ENCODE measurements around the gene PAAF1.

PAAF1 gene

DNA sequence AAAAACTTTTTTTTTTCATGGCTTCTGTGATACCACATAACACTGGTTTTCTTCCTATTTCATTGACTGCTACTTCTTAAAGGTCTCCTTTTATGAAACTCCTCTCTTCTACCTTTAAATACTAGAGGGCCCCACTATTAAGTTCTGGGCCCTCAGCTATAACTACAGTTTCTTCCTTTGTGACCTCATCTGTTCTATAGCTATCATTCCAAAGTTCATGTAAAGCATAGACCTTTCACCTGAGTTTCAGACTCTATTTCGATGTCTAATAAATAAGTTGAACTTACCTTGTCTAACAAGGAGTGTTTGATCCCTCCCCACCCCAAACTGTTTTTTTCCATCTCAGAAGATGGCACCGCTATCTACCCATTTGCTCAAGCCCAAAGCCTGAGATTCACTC, 35.2 kb downstream of the PAAF1 start:
- DNase-seq (ENCODE audit: low spot score) (no peak), ATAC-seq (ENCODE audit: low read depth) (no peak)
- Histone ChIP-seq H3K9me3 (ENCODE audit: severe bottlenecking) (no peaks in the 10 kb centered on the region), H3K4me1 (ENCODE audit: insufficient read depth, poor library complexity, severe bottlenecking) (no peaks in the 10 kb centered on the region), H3K27me3 (ENCODE audit: insufficient read depth, poor library complexity, severe bottlenecking) (no peaks in the 10 kb centered on the region), H3K27ac (ENCODE audit: poor library complexity, severe bottlenecking) (no peak overlapping the region), H3K36me3 (ENCODE audit: low read depth) (peaks cover 67% of the 10 kb centered on the region), H3K4me3 (ENCODE audit: severe bottlenecking) (no peak overlapping the region)
- TF ChIP-seq, protein P1, sequence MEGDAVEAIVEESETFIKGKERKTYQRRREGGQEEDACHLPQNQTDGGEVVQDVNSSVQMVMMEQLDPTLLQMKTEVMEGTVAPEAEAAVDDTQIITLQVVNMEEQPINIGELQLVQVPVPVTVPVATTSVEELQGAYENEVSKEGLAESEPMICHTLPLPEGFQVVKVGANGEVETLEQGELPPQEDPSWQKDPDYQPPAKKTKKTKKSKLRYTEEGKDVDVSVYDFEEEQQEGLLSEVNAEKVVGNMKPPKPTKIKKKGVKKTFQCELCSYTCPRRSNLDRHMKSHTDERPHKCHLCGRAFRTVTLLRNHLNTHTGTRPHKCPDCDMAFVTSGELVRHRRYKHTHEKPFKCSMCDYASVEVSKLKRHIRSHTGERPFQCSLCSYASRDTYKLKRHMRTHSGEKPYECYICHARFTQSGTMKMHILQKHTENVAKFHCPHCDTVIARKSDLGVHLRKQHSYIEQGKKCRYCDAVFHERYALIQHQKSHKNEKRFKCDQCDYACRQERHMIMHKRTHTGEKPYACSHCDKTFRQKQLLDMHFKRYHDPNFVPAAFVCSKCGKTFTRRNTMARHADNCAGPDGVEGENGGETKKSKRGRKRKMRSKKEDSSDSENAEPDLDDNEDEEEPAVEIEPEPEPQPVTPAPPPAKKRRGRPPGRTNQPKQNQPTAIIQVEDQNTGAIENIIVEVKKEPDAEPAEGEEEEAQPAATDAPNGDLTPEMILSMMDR (IDR thresholded peaks at IDR 0.05; ENCODE audit: poor library complexity, severe bottlenecking) = no peak

GRCh38 chr11:73913472-73913871, 36.7 kb downstream of the PAAF1 start:
- Histone ChIP-seq H3K9me3 (ENCODE audit: severe bottlenecking) (no peaks in the 10 kb centered on the region), H3K4me1 (ENCODE audit: insufficient read depth, poor library complexity, severe bottlenecking) (no peaks in the 10 kb centered on the region), H3K27ac (ENCODE audit: poor library complexity, severe bottlenecking) (no peak overlapping the region), H3K36me3 (ENCODE audit: low read depth) (peaks cover 70% of the 10 kb centered on the region), H3K4me3 (ENCODE audit: severe bottlenecking) (no peak overlapping the region), H3K27me3 (ENCODE audit: insufficient read depth, poor library complexity, severe bottlenecking) (no peaks in the 10 kb centered on the region)
- DNase-seq (ENCODE audit: low spot score) (no peak), ATAC-seq (ENCODE audit: low read depth) (no peak)
- TF ChIP-seq, protein P1 (IDR thresholded peaks at IDR 0.05; ENCODE audit: poor library complexity, severe bottlenecking) = no peak

- Histone ChIP-seq H3K27me3 (ENCODE audit: insufficient read depth, poor library complexity, severe bottlenecking) (no peaks in the 10 kb centered on the region), H3K27ac (ENCODE audit: poor library complexity, severe bottlenecking) (no peak overlapping the region), H3K4me3 (ENCODE audit: severe bottlenecking) (no peak overlapping the region), H3K4me1 (ENCODE audit: insufficient read depth, poor library complexity, severe bottlenecking) (no peaks in the 10 kb centered on the region), H3K36me3 (ENCODE audit: low read depth) (peaks cover 74% of the 10 kb centered on the region), H3K9me3 (ENCODE audit: severe bottlenecking) (no peaks in the 10 kb centered on the region)
- TF ChIP-seq, protein P1 (IDR thresholded peaks at IDR 0.05; ENCODE audit: poor library complexity, severe bottlenecking) = no peak
- DNase-seq (ENCODE audit: low spot score) (no peak), ATAC-seq (ENCODE audit: low read depth) (no peak)
These were observed 37.5 kb downstream of the PAAF1 start for GRCh38 chr11:73914284-73914683.

DNA sequence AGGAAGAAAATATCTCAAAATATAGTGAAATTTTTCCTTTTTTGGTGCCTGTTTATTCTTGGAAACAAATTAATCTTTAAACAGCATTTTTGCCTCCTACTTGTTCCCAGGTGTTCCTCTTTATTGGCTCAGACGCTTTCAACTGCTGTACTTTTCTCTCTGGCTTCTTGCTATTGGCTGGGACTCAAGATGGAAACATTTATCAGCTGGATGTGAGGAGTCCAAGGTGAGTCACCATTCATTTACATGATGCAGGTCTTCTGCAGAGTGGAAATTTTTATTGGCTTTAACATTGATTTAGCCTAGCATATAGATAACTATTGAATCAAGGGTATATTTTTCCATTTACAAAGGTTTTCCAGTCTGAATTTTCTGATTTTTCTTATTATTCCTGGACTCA, 39.6 kb downstream of the PAAF1 start:
- H3K36me3 ChIP-seq (ENCODE audit: low read depth) = peaks cover 64% of the 10 kb centered on the region
- TF ChIP-seq, protein P1 (IDR thresholded peaks at IDR 0.05; ENCODE audit: poor library complexity, severe bottlenecking) = no peak

DNA sequence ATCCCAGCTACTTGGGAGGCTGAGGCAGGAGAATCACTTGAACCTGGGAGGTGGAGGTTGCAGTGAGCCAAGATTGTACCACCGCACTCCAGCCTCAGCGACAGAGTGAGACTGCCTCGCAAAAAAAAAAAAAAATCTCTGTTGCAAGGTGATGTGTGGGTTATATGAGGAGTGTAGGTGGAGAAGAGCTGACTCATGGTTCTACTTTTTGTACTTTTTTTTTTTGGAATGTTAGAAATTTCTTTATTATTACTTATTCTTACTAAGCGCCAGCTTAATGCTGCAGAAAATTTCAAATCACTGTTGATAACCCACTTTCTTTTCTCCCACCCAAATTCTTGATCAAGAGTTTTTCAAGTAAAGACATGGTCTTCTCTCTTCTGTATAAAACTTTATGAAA, 44.4 kb downstream of the PAAF1 start:
- no peaks in the 10 kb centered on the region for H3K9me3 ChIP-seq (ENCODE audit: severe bottlenecking)
- ATAC-seq (ENCODE audit: low read depth) (no peak), DNase-seq (ENCODE audit: low spot score) (no peak)
- H3K36me3 ChIP-seq (ENCODE audit: low read depth) = peaks cover 57% of the 10 kb centered on the region
- TF ChIP-seq, protein P1 (IDR thresholded peaks at IDR 0.05; ENCODE audit: poor library complexity, severe bottlenecking) = no peak
- H3K27ac ChIP-seq (ENCODE audit: poor library complexity, severe bottlenecking) = no peak overlapping the region
- H3K4me3 ChIP-seq (ENCODE audit: severe bottlenecking) = no peak overlapping the region
- H3K4me1 ChIP-seq (ENCODE audit: insufficient read depth, poor library complexity, severe bottlenecking) = no peaks in the 10 kb centered on the region
- no peaks in the 10 kb centered on the region for H3K27me3 ChIP-seq (ENCODE audit: insufficient read depth, poor library complexity, severe bottlenecking)

More for the DNA sequence above, 39.6 kb downstream of the PAAF1 start:
- ATAC-seq (ENCODE audit: low read depth) (no peak), DNase-seq (ENCODE audit: low spot score) (no peak)
- Histone ChIP-seq H3K4me3 (ENCODE audit: severe bottlenecking) (no peak overlapping the region), H3K27ac (ENCODE audit: poor library complexity, severe bottlenecking) (no peak overlapping the region), H3K9me3 (ENCODE audit: severe bottlenecking) (no peaks in the 10 kb centered on the region), H3K4me1 (ENCODE audit: insufficient read depth, poor library complexity, severe bottlenecking) (no peaks in the 10 kb centered on the region), H3K27me3 (ENCODE audit: insufficient read depth, poor library complexity, severe bottlenecking) (no peaks in the 10 kb centered on the region)
